ENCODE results near the gene SEMA3A. TPM values are rescaled to one million over a fixed set of nuclear protein-coding genes. Genes with fewer than 3 reads are reported as not detected.
A peak's percentile ranks its signal among the peaks of the same experiment; 100 is the strongest.

Gene SEMA3A
- total and polyA plus RNA-seq, 2 of the 4 experiments (the other 2 are of a cell fraction), result 31.2 to 213 TPM

- H3K9me3 ChIP-seq (ENCODE audit: control insufficient read depth, insufficient read depth, low read length), result no peaks in the 10 kb centered on the region
- H3K4me1 ChIP-seq (ENCODE audit: control insufficient read depth, insufficient read depth, low read length), result peaks cover 10% of the 10 kb centered on the region
- peak overlapping the region; percentile 63 for H2BK5ac ChIP-seq (ENCODE audit: low read depth, low read length, poor library complexity, severe bottlenecking)
- ATAC-seq (ENCODE audit: low read depth), result peak; percentile 16; the same call in 1 of the 2 replicates
- no peak overlapping the region for H2AFZ ChIP-seq (replicated peaks; ENCODE audit: low read length, poor library complexity)
- H2AK9ac ChIP-seq (replicated peaks; ENCODE audit: low read depth, low read length, poor library complexity), result no peak overlapping the region
- no TSS peak for BruUV-seq (replicated peaks)
- no peak overlapping the region for H4K8ac ChIP-seq (ENCODE audit: low read depth in 2 of 2, low read length in 2 of 2)
- 0 out of 2 replicates have a peak, but pooled peaks cover 2% of the 10 kb centered on the region for H3K9me1 ChIP-seq (ENCODE audit: insufficient read depth, low read length)
- H3K9ac ChIP-seq (ENCODE audit: low read depth, low read length), result no peak overlapping the region
- H2BK15ac ChIP-seq (ENCODE audit: low read depth, low read length), result no peak overlapping the region
- no peak overlapping the region for H2BK20ac ChIP-seq (ENCODE audit: low read depth, low read length)
- peaks cover 15 to 64% of the 10 kb centered on the region in 2 experiments for H3K79me1 ChIP-seq (ENCODE audit: low read depth in 1 of 2, low read length in 2 of 2)
- H3K36me3 ChIP-seq (ENCODE audit: control insufficient read depth, insufficient read depth, low read length), result peaks cover 8% of the 10 kb centered on the region
- no peak overlapping the region; the same call in 1 of the 2 replicates for H2BK120ac ChIP-seq (ENCODE audit: low read depth, low read length)
- H3K18ac ChIP-seq (ENCODE audit: low read depth, low read length), result peak overlapping the region; percentile 24; the same call in 1 of the 2 replicates
- dilution Hi-C loops (cut with HindIII; ENCODE audit: low sequenced_read_pairs, unreplicated experiment), result no loop called here
- POLR2A ChIA-PET (ENCODE audit: unreplicated experiment), result no interaction called here
- H3K4me2 ChIP-seq (ENCODE audit: low read depth, low read length), result peak overlapping the region; percentile 8; the same call in 1 of the 2 replicates
- TF ChIP-seq CTCF (conservative IDR thresholded peaks at IDR 0.05; ENCODE audit: low read depth, low read length), result no peak
- TF ChIP-seq MXI1 (IDR thresholded peaks at IDR 0.05; ENCODE audit: borderline replicate concordance, low read depth, low read length), result no peak
- TF ChIP-seq USF2 (IDR thresholded peaks at IDR 0.05; ENCODE audit: low read depth, low read length), result no peak
- no peak for TF ChIP-seq BHLHE40 (IDR thresholded peaks at IDR 0.05; ENCODE audit: low read depth, low read length)
- no peak for TF ChIP-seq CHD1 (IDR thresholded peaks at IDR 0.05; ENCODE audit: low read depth, low read length)
- no peak for TF ChIP-seq CEBPB (IDR thresholded peaks at IDR 0.05; ENCODE audit: low read depth, low read length)
- no peak for TF ChIP-seq ELK1 (IDR thresholded peaks at IDR 0.05; ENCODE audit: borderline replicate concordance, low read depth, low read length)
- TF ChIP-seq MAZ (IDR thresholded peaks at IDR 0.05; ENCODE audit: borderline replicate concordance, low read depth, low read length), result no peak
- TF ChIP-seq RAD21 (IDR thresholded peaks at IDR 0.05; ENCODE audit: low read length), result no peak
- no peak for TF ChIP-seq POLR2A (IDR thresholded peaks at IDR 0.05; ENCODE audit: low read depth, low read length)
- TF ChIP-seq RFX5 (IDR thresholded peaks at IDR 0.05; ENCODE audit: low read depth, low read length), result no peak
- no peak for TF ChIP-seq NFE2L2 (IDR thresholded peaks at IDR 0.05; ENCODE audit: low read depth, low read length)
- no peak for TF ChIP-seq SMC3 (IDR thresholded peaks at IDR 0.05; ENCODE audit: low read depth, low read length)
- no peak for TF ChIP-seq FOS (IDR thresholded peaks at IDR 0.05; ENCODE audit: low read depth, low read length)
- TF ChIP-seq RCOR1 (IDR thresholded peaks at IDR 0.05; ENCODE audit: insufficient replicate concordance, low read length), result no peak
- TF ChIP-seq MAFK (IDR thresholded peaks at IDR 0.05; ENCODE audit: low read depth, low read length), result no peak
- peak overlapping the region; percentile 79; the same call in 1 of the 2 replicates for H3K27ac ChIP-seq (ENCODE audit: insufficient read depth, low read length)
- no peak overlapping the region; the same call in 1 of the 2 replicates for H3K14ac ChIP-seq (replicated peaks; ENCODE audit: low read depth, low read length)
- H4K91ac ChIP-seq (ENCODE audit: insufficient read depth, low read depth, low read length), result no peak overlapping the region
- intact Hi-C loops (cut with micrococcal nuclease), result no loop called here
- CTCF ChIA-PET, result no interaction called here
- H4K5ac ChIP-seq (ENCODE audit: low read depth, low read length), result peak overlapping the region; percentile 78; the same call in 1 of the 2 replicates
- no peaks in the 10 kb centered on the region for H4K20me1 ChIP-seq (ENCODE audit: insufficient read depth, low read length)
- no peak overlapping the region for H3K4ac ChIP-seq (ENCODE audit: low read depth, low read length)
- H3K4me3 ChIP-seq (ENCODE audit: insufficient read depth, low read depth, low read length), result no peak overlapping the region
- 0 out of 2 replicates have a peak overlapping the region, but pooled peaks have one; percentile 64 for H2AK5ac ChIP-seq (ENCODE audit: low read depth, low read length)
- no peaks in the 10 kb centered on the region for H3K27me3 ChIP-seq (ENCODE audit: control insufficient read depth, insufficient read depth, low read length)
- in situ Hi-C loops (cut with MboI; ENCODE audit: low sequenced_read_pairs), result no loop called here
- H3K56ac ChIP-seq (ENCODE audit: extremely low read depth, insufficient read depth, low read length), result no peak overlapping the region
- H3K23ac ChIP-seq (ENCODE audit: low read depth, low read length), result peak overlapping the region; percentile 68; the same call in 1 of the 2 replicates
- DNase-seq, result no peak
Measured at GRCh38 chr7:84111842-84112241, 82.7 kb downstream of the SEMA3A start.
